Activated gamma-delta T cell treated with Interleukin-2 at 50 U/mL for 16 hours (primary cell): Measurements from ENCODE around the gene ALCAM.

ENCODE experiments used
- DNase-seq: peaks from one replicate; pipeline ENCODE4 v3.0.0-alpha.2; 2020

Gene ALCAM

GRCh38 chr3:105499961-105500360 lies 133.3 kb downstream of the ALCAM start:
- DNase-seq, result no peak

GRCh38 chr3:105502333-105502732 lies 135.6 kb downstream of the ALCAM start:
- no peak for DNase-seq

GRCh38 chr3:105503191-105503593 lies 136.5 kb downstream of the ALCAM start:
- DNase-seq, result no peak

GRCh38 chr3:105504440-105504951 lies 137.8 kb downstream of the ALCAM start:
- DNase-seq, result no peak

- DNase-seq, result no peak
Observed at GRCh38 chr3:105505170-105505569, 138.5 kb downstream of the ALCAM start.

GRCh38 chr3:105511031-105511430 lies 144.3 kb downstream of the ALCAM start:
- no peak for DNase-seq

- no peak for DNase-seq
Observed at GRCh38 chr3:105512061-105512460, 145.4 kb downstream of the ALCAM start.

- DNase-seq, result no peak
Observed at GRCh38 chr3:105513042-105513441, 146.3 kb downstream of the ALCAM start.

- DNase-seq, result no peak
Observed at GRCh38 chr3:105513886-105514285, 147.2 kb downstream of the ALCAM start.

- DNase-seq, result no peak
Observed at GRCh38 chr3:105515372-105515771, 148.7 kb downstream of the ALCAM start.

GRCh38 chr3:105516972-105517371 lies 150.3 kb downstream of the ALCAM start:
- DNase-seq, result no peak

- DNase-seq, result no peak
Observed at GRCh38 chr3:105518203-105518602, 151.5 kb downstream of the ALCAM start.

- no peak for DNase-seq
Observed at GRCh38 chr3:105518806-105519418, 152.2 kb downstream of the ALCAM start.

- DNase-seq, result no peak
Observed at GRCh38 chr3:105521770-105522169, 155.1 kb downstream of the ALCAM start.

GRCh38 chr3:105523501-105523900 lies 156.8 kb downstream of the ALCAM start:
- no peak for DNase-seq

GRCh38 chr3:105525531-105525930 lies 158.8 kb downstream of the ALCAM start:
- no peak for DNase-seq

GRCh38 chr3:105526360-105527111 lies 159.8 kb downstream of the ALCAM start:
- DNase-seq, result no peak

- no peak for DNase-seq
Observed at GRCh38 chr3:105527535-105527934, 160.8 kb downstream of the ALCAM start.

- no peak for DNase-seq
Observed at GRCh38 chr3:105527949-105528348, 161.2 kb downstream of the ALCAM start.

GRCh38 chr3:105528955-105529354 lies 162.2 kb downstream of the ALCAM start:
- DNase-seq, result no peak

GRCh38 chr3:105529456-105529855 lies 162.7 kb downstream of the ALCAM start:
- no peak for DNase-seq

GRCh38 chr3:105532251-105532650 lies 165.5 kb downstream of the ALCAM start:
- no peak for DNase-seq

GRCh38 chr3:105533960-105534359 lies 167.3 kb downstream of the ALCAM start:
- no peak for DNase-seq

GRCh38 chr3:105534491-105534890 lies 167.8 kb downstream of the ALCAM start:
- no peak for DNase-seq
